HG03432 (cell line): ENCODE results near the gene CCL17.
"Not testable (repeated sequence)": the region's sequence is repeated elsewhere in the genome, so short reads cannot be mapped to it uniquely, and the experiment has no call there.

Experiments
- ATAC-seq: cut with Tn5 transposase; IDR thresholded peaks from one replicate; pipeline ENCODE4 v1.9.1; 2021; ENCODE audit warnings: mild to moderate bottlenecking, moderate library complexity; ENCODE audit not compliant: unreplicated experiment

Gene CCL17

GRCh38 chr16:57403965-57404817, at the start of gene CCL17:
Gene CCL17 (plus strand): TSS chr16:57404767. CDS start chr16:57413933, 9,166 bp downstream.
- ATAC-seq: no peak

GRCh38 chr16:57355898-57356414, 48.6 kb upstream of the CCL17 start:
- ATAC-seq: no peak

- ATAC-seq: no peak
Observed at GRCh38 chr16:57356547-57356946, 48.0 kb upstream of the CCL17 start.

- peak; percentile 61 for ATAC-seq
Observed at GRCh38 chr16:57357330-57358085, 47.1 kb upstream of the CCL17 start.

DNA sequence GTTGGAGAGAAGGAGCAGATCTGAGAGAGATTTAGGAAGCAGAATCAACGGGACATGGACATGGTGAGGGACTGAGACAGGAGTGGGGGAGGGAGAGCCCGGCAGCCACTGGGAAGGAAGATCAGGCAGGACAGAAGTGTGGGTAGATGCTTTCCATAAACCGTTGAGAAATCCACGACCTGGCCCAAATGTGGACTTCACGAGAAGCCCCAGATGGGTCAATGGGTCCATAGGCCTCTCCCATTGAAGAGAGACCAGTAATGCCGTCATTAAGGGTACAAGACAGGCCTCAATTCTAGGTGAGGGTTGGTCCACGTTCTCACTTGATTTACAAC, 46.5 kb upstream of the CCL17 start:
- ATAC-seq: no peak

DNA sequence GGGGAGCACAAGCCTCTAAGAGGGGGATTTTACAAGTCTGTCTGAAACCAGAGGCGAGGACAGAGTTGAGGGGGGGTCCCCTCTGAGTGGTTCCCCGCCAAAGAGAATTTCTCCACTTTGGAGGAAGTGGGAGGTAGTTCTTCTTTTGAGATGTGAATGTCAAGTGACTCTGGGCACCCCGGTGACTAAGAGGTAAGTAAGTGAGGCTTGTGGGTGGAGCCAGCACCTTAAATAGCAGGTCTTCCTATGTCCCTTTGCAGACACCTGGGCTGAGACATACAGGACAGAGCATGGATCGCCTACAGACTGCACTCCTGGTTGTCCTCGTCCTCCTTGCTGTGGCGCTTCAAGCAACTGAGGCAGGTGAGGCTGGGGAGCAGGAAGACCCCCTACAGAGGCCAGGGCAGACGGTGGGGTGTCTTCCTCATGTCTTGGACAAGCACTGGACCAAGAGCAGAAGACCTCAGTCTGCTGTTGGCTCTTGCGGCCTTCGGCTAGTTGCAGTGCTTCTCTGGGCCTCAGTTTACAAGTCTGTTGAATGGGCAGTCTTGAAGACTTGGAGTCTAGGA, 46.0 kb upstream of the CCL17 start, which contains the start of gene CCL22:
TSS of gene CCL22 (plus strand) at position 257 of the 569 bp plus-strand sequence. CDS start at position 291, 34 bp downstream.
- peak; percentile 54 for ATAC-seq

DNA sequence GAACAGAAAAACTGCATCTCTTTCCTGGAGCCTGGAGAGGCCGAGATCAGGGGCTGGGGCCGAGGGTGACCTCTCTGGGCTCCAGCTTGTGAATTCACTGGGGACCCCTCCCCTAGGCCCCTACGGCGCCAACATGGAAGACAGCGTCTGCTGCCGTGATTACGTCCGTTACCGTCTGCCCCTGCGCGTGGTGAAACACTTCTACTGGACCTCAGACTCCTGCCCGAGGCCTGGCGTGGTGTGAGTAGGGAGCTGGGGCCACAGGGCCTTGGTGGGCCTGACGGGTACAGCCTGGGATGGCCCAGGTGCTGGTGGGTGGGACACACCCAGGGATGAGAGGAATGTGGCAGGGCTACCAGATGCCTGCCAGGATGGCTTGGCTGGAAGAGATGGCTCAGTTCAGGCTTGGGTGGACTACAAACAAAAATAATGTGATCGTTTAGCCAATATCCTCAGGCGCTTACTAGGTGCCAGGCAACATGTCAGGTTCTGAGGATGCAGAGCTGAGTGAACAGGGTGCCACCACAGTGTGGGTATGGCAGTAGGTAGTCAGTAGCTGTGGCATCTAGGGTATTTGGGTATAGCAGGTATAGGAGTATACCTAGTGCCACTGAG, 44.1 kb upstream of the CCL17 start:
- ATAC-seq: no peak

- ATAC-seq: no peak
Observed at GRCh38 chr16:57361404-57361803, 43.2 kb upstream of the CCL17 start.

DNA sequence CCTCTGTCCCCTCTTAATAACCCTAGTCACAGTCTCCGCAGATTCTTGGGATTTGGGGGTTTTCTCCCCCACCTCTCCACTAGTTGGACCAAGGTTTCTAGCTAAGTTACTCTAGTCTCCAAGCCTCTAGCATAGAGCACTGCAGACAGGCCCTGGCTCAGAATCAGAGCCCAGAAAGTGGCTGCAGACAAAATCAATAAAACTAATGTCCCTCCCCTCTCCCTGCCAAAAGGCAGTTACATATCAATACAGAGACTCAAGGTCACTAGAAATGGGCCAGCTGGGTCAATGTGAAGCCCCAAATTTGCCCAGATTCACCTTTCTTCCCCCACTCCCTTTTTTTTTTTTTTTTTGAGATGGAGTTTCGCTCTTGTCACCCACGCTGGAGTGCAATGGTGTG, 40.4 kb upstream of the CCL17 start:
- no peak for ATAC-seq

- ATAC-seq: no peak
Observed at GRCh38 chr16:57366544-57367040, 38.0 kb upstream of the CCL17 start.

DNA sequence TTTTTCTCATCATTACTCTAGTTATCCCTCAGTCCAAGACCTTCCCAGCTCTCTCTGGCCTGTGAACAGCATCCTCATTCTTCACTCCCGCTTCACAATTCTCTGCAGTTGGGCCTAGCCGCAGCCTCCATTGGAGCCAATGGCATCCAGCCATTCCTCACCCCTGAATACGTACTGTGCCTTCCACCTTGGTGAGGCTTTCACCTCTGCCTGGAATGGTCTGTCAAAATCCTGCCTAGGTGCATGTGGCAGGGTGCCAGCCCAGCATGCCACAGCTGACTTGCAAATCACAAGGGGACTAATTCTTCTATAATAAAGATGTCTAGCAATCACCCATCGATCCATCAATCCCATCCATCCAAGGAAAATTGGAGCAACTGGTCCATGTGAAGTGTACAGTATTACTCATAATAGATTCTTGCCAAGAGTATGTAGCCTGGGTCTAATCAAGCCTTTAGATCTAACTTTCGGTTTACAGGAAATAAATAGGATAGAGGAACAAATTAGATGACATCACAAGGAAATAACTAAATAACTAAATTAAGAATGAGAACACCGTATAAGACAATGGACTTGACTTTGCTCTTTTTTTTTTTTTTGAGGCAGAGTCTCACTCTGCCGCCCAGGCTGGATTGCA, 37.3 kb upstream of the CCL17 start:
- ATAC-seq: no peak

GRCh38 chr16:57371494-57372371, 32.8 kb upstream of the CCL17 start:
- no peak for ATAC-seq

DNA sequence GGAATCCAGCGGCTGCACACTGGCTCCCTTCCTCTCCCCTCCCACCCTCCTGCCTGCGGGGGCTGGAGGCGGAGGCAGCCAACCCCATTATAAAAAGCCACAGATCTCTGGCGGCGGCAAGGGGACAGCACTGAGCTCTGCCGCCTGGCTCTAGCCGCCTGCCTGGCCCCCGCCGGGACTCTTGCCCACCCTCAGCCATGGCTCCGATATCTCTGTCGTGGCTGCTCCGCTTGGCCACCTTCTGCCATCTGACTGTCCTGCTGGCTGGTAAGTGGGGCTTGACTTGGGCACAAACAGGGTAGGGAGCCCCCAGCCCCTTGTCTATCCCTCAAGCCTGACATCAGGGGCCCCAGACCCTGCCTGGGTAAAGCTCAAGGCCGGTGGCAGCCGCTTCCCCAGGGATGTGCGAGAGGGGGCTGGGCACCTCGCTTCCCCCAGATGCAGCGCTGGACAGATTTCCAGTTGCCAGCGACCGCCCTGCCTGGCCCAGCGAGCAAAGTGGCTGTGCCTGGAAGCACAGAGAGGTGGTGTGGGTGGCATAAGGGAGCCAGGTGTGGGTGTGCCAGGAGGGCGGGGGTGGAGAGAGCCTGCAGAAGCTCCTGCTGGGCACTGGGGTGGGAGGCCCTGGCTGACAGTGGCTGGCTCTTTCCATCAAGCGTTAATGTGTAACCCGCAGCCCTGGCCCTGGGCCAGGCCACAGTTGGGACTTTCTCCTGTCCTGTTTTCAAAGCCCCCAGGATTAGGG, 32.0 kb upstream of the CCL17 start, which contains the start of gene CX3CL1:
TSS of gene CX3CL1 (plus strand) at position 119 of the 745 bp plus-strand sequence. CDS start at position 198, 79 bp downstream.
- ATAC-seq: no peak

DNA sequence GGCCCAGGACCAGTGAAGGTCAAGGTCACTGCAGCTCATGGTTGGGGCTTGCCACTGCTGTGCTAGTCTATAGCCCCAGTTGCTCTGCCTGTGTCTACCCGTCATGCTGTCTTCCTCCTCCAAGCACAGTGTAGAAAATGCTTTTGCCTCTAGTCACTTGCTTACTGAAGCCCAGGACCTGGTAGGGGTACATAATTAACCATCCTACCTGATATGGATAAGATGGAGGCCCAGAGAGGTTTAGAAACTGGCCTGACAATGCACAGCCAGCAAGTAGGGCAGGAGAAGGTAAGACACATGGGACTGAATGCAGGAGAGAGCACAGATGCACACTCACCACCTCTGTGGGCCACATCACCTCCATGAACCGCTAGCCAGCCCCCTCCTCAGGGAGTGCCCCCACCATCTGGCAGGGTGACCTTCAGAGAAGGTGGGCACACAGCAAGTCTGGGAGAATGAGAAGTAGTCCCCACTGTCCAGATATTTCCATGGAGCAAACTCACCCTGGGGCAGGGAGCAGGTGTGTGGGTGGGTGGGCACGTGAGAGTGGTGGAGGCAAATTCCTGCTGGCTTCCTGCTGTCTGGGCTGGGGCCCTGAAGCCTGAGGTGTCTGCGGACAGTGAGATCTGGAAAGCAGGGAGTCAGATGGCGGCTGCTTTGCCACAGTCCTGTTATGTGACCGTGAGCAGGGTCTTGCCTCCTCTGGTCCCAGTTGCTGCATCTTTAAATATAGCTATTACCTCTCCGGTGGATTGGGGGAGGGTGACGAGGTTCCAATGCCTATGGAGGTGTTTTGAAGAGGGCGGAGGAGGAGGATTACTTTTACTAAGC, 31.2 kb upstream of the CCL17 start:
- no peak for ATAC-seq

GRCh38 chr16:57374067-57374534, 30.5 kb upstream of the CCL17 start:
- no peak for ATAC-seq

DNA sequence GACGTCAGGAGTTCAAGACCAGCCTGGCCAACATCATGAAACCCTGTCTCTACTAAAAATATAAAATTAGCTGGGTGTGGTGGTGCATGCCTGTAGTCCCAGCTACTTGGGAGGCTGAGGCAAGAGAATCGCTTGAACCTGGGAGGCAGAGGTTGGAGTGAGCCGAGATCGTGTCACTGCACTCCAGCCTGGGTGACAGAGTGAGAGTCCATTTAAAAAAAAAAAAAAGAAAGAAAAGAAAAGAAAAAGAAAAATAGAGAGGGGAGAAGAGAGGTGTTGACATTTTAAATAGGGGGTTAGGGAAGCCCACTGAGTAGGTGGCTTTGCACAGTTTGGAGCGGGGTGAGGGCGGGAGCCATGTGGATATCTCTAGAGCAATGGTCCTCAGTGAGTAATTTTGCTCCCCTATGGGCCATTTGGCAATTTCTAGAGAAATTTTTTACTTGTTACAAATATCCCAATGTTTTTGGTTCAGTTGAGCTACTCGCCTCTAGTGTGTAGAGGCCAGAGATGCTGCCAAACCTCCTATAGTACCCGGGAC, 29.6 kb upstream of the CCL17 start:
- not testable (repeated sequence) for ATAC-seq

DNA sequence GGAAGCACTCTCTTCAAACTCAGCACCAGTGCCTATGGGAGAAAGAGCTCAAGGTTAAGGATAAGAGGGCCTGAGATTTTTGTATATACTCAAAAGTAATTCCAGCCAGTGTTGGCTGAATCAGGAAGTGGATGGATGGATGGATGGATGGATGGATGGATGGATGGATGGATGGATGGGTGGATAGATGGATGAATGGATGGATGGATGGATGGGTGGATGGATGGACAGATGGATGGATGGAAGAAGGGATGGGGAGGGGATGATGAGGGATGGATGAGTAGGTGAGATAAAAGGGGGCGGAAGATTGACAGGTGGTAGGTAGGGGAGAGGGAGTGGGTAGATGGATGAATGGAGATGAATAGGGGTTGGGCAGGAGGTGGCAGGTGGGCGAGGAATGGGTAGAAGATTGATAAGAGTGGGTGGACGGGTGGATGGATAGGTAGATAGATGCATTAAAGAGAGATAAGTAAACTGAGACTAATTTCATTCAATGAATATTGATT, 28.2 kb upstream of the CCL17 start:
- no peak for ATAC-seq
